IPS-NIHi7 (cell line): ENCODE measurements around the gene NTN3.
"Not testable (repeated sequence)": the region's sequence is repeated elsewhere in the genome, so short reads cannot be mapped to it uniquely, and the experiment has no call there.

Experiments
- DNase-seq: peaks from one replicate; pipeline ENCODE4 v3.0.0; 2012; ENCODE audit warnings: mixed read lengths; ENCODE audit errors: extremely low spot score

Gene NTN3

DNA sequence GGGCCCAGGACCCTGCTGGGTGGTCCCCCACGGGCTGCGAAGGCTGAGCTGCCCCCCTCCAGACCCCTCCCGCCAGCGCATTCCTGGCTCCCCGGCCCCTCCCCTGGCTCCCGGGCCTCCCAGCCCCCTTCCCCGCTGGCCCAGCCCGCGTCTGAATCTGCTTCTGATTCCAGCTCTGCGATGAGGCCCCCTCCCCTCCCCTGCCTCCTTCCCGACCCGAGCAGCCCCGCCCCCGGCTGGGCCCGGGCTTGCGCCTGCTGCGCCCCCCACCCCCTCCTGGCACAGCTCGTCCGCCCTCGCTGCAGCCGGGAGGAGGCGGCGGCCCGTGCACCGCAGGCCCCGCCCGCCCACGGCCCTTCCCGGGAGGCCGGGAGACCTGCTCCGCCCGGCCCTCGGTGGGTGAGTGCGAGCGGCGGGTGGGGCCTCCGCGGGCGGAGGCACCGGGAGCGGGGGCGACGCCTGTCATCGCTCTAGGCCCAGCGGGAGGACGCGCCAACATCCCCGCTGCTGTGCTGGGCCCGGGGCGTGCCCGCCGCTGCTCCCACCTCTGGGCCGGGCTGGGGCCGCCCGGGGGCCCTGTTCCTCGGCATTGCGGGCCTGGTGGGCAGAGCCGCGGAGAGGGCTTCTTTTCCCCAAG lies at the start of gene NTN3:
Gene NTN3 (plus strand): TSS at position 282 of the 637 bp plus-strand sequence. CDS start 405 bp downstream, outside the sequence.
- peak; percentile 76 for DNase-seq

DNA sequence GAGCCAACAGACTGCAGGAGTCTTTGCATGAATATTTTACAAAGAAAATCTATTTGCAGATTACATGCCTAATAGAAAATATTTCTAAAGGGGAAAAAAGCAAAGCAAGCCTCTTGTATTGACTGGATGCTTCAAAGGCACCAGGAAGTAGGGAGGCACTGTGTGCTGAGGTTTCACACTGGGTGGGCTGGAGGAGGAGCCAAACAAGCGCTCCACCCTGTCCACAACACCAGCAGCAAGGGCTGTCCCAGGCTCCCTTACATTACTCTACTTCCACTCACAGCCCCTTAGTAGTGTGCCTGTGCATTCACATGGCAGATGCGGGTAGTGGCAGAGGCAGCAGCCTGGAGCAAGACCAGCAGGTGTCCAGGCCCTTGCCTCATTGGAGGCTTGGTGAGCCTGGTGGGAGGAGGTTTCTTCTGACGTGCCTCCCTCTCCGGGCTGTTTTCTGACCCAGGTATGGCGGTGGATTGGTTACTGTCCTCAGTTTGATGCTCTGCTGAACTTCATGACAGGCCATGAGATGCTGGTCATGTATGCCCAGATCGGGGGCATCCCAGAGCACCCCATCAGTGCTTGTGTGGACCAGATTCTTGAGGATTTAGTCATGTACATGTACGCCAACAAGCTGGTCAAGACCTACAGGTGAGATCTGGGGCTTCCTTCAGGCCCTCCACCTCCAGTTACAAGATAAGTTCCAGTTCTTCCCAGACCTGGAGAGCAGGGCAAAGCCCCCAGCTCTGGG lies 48.8 kb upstream of the NTN3 start:
- DNase-seq = no peak

DNA sequence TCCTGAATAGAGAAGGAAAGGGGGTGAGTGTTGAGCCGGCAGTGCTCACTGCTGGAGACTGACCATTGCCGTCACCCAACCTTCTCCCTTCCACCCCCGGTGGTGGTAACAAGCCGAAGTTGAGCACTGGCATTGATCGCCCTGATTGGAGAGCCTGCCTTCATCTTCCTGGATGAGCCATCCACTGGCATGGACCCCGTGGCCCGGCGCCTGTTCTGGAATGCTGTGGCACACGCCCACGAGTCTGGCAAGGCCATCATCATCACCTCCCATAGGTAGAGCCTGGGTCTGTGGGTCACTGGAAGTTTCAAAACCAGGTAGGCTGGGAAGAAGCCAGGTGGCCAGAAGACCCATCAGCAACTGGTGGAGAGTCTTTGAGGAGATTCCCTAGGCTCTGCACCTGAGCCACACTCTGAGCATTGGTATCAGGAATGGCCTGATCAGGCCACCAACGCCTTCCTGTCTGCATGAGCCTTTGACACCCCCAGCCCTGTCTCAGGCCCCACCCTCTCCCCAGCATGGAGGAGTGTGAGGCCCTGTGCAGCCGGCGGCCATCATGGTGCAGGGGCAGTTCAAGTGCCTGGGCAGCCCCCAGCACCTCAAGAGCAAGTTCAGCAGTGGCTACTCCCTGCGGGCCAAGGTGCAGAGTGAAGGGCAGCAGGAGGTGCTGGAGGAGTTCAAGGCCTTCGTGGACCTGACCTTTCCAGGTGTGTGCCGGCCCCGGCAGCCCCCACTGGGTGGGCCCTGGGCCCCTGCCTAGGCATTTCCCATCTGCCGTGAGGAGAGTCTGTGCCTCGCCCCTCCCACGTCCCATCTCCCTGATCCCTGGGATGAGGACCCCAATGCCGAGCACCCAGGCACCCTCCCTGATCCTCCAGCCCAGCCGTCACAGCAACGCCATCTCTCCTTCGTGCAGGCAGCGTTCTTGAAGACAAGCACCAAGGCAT lies 46.8 kb upstream of the NTN3 start:
- no peak for DNase-seq

DNA sequence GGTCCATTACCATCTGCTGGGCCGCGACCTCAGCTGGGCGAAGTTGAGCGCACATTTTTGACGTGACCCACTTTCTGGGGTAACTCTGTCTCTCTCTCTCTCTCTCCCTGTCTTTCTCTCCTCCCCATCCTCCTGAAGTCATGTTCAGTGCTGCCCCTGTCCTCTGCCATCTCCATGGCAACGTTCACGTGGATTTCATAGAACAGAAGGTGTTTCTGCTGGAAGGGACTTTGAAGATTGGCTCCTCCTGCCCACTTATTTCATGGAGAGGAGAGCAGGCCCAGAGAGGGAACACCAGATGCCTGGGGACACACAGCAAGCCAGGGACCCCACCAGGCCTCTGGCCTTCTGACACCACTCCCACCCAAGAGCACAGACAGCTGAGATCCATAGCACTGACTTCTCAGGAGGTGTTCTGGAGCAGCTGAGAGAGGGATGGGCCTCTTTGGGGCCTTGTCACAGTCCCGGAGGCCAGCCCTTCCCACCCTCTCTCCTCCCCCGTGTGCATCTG lies 46.0 kb upstream of the NTN3 start:
- no peak for DNase-seq

DNA sequence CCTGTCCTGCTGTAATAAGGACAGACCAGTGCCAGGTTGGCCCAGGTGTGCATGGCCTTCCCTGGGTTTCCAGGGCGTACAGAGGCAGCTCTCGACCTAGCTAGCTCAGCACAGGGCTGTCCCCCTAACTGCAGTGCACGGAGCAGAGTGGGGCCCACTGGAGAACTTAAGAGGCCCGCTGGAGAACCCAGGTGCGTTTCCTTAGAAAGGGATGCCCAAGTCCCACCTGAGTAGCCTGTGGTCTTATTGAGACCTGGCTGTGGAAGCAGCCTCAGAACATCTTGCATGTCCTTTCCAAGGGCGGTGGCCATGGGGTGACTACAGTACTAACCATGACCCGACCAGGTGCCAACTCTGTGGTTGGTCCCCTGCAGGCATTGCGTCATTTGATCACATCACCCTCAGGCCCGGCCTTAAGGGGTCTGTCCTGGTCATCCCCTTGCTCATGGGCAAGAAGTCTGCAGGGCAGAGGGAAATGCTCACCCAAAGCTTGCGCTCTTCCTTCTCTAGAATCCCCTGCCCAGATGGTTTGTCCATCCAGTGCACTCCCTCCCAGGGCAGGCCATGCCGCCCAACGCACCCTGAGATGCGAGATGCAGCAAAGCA lies 45.2 kb upstream of the NTN3 start:
- no peak for DNase-seq

DNA sequence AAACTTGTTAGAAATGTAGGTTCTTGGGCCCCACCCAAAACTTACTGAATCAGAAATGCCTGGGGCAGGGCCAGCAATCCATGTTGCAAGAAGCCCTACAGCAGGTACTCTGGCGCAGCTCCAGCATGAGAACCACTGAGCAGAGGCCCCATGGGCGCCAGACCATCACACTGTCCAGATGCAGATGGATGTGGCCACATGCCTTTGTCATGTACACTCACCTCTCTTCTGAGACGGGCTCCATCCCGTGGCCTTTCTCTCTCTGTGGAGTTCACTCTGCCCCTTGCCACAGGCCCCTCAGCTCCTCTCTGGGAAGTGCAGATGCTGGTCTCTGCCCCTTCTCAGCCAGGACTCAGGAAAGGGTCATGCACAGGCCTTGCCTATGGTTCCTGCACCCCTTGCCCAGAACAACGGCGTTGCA lies 44.1 kb upstream of the NTN3 start:
- DNase-seq = no peak

DNA sequence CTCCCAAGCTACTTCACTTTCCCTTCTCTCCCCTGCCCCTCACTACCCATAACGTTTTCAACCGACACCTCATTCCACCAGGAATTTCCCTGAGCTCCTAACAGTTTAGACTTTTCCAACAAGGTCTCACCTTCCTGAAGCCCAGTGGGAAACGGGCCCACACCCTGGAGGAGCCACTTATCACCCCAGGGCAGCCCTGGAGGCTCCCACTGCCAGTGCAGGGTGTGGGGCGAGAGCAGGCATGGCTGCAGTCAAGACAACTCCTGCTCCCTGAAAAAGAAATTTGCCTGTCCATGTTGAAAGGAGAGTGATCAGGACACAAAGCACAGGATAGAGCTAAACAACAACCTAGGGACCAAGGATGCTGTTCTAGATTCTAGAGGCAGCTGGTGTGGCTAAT lies 43.6 kb upstream of the NTN3 start:
- DNase-seq = no peak

DNA sequence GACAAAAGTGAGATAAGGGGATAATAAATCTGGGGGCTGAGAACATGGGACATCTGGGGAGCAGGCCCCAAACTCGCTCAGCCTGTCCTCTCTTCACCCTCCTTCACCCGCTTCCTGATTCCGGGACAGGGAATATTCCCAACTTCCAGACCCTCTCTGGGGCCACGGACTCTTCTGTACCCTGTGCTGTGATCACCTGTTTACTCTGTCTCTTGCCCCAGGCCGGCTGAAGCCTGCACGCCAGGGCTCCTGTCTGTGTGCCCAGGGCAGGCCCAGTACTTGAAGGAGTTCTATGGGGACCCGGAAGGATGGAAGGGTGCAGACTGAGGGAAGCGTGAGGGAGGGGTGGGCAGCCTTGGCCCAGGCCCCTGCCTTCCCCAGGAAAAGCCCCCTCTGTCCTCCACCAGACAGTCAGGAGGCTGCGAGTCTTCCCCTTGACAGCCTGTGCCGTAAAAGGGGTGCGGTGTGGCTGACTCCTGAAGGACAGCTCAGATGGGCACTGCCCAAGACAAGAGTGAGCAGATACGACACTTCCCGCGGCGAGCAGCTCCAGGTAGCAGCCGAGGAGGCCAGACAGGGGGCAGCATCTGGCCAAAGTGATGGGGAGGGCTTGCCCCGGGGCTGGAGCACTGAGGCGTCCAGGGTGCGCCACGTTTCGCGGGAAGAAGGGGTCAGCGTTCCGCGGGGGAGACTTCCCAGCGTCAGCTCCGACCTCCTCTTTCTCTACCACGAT lies 42.9 kb upstream of the NTN3 start:
- peak; percentile 58 for DNase-seq

DNA sequence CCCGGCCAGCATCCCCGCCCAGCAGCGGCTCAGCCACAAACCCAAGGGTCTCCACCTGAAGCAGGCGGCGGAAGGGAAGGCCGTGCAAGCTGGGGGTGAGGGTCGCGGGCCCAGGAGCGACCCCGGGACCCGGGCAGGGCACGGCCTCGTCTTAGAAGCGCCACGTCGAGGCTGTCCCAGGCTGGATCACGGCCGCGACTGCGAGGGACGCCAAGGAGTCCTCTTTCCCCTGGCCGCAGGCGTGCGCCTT lies 42.4 kb upstream of the NTN3 start:
- no peak for DNase-seq

DNA sequence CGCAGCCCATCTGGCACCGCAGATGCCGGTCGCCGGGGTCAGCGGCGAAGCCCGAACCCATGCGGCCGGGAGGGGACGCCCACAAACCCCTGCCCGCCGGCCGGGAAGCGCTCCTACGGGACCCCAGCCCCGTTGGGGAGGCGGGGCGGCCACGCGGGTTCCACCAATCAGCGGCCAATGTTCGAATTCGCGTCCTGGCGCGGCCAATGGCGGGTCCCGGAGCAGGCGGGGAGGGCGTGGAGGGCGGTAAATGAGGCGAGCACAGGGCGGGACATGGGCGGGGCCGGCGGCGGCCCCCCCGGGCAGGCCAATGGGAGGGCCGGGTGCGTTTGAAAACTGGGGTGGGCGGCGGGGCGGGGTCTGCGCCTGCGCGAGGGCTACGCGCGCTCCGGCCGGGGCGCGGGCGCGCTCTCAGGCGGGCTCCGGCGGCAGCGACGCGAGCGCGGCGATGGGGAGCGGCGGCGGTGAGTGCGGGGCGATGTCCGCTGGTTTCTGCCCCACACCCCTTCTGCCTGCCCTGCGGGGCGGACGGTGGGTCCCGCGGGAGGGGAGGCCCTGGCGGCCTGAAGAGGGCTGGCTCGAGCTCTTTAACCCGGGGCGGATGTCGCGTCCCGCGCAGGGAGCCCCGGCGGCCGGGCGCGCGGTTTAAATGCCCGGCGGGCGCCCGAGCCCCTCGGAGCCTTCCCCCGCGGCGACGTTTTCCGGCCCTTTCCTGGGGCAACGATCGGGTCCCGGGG lies 41.9 kb upstream of the NTN3 start, which contains the start of gene CCNF:
Gene CCNF (plus strand): TSS at position 414 of the 737 bp plus-strand sequence. CDS start 35 bp downstream, at position 449.
- DNase-seq = peak; percentile 99

DNA sequence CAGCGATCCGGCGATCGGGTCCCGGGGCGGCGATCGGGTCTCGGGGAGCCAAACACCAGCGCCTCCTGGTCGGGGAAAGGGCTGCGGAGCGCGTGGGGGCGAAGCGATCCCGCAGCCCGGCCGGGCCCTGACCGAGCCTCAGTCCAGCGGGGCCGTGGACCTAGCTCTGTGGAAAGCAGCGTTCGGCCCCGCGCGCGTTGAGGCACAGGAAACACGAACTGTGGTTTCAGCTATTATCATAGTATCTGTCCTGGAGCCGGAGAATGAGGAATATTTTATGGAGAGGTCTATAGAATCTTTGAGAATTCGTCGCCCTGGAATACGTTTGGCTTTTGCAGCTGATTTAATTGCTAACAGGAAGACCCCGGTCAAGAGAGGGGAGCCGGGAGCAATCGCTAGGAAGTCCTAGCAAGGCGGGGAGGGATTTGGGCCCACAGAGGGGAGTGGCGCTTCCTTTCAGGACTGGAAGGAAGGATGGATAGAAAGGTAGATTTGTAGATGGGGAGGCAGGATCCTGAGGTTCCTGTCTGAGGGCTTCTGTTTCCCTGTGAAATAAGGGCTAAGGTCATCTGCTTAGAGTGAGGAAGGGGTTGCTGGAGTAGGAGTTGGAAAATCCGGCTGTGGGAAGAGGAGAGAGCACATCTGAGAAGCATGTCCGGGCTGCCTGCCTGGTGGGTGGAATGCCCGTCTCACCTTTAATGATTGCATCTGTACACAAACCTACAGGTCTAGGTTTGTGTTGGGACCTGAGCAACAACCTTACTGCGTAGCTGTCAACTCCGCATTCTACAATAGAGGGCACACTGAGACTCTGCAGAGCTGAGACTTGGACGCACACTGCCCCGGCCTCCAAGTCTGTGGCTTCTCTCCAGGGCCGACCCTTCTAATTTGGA lies 41.1 kb upstream of the NTN3 start:
- DNase-seq = no peak

DNA sequence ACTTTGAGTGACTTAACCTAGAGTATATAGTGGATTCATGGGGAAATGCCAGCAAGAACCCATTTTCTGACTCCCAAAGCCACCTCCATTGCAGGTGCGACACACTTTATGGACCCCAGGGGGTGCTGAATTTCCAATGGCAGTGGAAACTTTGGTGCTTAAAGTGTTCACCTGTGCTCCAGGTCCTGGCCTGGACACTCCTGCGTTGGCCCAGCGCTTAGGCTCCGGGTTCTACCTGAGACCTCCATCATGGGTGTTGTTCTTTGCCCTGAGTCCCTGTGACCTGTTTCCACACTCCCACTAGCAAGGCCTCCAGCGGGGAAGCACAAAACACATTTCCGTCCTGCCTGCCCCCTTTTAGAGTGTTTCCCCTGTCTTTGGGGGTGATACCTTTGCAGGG lies 38.8 kb upstream of the NTN3 start:
- DNase-seq = no peak

DNA sequence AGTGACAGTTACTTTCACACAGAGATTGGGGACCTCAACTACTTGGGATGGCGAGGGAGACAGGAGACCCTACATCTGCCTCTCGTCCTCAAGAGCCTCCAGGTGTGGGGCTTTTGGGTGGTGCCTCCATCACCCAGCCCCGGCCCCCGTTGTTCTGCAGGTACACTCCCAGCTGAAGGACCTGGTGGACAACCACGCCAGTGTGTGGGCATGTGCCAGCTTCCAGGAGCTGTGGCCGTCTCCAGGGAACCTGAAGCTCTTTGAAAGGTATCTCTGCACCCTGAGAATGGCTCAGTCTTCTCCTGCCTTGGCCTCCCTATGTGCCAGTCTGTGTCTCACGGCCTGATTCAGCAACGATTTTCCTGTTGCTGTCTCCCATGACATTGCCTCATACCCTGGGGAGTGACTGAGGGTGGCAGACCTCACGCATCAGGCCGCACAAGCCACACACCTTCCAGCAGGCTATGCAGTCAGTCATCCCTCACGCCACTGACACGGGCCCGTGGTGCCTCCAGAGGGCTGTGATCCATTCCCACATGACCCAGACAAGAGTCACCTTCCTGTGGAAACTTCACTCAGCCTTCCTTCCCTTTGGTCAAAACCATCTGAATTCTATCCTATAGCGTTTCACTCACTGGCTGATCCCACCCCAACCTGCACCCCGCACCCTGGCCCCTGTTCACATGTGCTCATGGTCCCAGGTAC lies 38.1 kb upstream of the NTN3 start:
- DNase-seq = no peak

DNA sequence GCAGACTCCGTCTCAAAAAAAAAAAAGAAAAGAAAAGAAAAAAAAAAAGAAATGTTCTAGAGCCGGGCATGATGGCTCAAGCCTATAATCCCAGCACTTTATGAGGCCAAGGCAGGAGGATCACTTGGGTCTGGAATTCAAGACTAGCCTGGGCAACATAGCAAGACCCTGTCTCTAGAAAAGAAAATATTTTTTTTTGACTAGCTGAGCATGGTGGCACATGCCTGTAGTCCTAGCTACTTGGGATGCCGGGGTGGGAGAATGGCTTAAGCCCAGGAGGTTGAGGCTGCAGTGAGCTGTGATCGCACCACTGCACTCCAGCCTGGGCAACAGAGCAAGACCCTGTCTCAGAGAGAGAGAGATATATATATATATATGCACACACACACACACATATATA lies 35.9 kb upstream of the NTN3 start:
- DNase-seq = not testable (repeated sequence)

DNA sequence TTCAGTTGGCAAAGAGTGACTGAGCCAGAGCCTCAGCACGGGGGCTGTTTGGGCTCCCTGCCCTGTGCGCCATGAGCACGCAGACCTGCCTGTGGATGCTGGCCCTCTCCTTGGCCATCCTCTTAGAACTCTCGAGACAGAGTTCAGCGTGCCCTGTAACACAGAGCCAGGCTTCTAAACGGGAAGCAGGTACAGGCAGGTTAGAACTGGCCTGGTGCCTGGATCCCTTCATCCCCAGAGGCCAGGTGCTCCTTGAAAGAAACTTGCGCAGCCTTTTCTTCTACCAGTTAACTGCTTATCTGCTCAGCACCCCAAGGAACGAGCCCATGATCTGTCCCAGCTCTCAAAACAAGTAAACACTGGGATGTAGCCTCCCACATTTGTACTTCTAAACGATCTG lies 35.0 kb upstream of the NTN3 start:
- DNase-seq = no peak

DNA sequence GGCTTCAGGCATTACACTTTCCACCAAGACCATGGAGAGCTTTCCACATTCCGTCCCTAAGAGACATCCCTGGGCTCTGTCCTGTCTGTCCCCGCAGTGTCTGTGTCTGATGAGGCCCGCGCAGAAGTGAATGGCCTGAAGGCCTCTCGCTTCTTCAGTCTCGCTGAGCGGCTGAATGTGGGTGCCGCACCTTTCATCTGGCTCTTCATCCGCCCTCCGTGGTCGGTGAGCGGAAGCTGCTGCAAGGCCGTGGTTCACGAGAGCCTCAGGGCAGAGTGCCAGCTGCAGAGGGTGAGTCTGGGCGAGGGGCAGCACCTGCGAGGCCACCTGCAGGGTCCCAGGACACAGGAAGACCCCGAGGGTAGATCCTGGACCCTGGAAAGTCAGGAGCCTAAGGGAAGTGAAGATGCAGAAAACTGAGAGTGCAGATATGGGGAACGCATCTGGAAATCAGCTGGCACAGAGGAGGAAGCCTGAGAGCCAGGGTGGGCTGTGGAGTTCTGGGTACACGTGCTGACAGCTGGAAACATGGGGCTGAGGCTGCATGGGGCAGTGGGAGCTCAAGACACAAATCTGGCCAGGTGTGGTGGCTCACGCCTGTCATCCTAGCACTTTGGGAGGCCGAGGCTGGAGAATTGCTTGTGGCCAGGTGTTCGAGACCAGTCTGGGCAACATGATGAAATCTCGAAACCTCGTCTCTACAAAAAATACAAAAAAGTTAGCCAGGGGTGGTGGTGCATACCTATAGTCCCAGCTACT lies 33.9 kb upstream of the NTN3 start:
- DNase-seq = no peak

DNA sequence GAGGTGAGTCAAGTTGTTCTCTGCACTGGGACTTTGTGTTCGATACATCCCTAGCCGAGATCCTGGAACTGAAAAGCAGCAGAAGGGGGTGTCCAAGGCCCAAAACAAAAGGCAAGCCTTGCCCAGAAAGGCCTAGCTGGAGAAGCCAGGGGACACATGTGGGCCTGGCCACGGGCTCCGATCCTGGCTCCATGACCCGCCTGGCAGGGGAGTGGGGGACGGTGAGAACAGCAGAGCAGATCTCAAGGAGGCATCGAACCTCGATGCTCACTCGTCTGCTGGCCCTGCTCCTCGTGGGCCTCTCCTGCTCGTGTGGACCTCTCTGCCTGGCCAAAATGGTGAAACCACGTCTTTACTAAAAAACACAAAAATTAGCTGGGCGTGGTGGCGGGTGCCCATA lies 33.0 kb upstream of the NTN3 start:
- no peak for DNase-seq

DNA sequence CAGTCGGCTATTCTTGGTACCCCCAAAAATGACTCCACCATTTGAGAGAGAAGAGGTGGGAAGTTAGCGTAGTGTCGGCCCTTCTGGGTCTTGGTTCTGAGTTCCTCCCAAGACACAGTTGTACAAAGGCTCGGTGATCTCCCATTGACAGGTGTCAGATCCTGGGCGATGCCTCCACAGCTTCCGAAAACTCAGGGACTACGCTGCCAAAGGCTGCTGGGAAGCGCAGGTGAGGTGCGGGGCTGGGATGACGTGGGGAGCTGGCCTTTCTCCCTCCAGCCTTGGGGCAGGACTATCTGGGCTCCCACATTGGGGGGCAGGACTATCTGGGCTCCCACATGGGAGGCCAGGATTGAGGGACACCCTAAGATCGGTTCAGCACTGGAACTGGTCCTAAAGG lies 31.5 kb upstream of the NTN3 start:
- DNase-seq = no peak
